ENCODE results near the gene LHB. TPM values are rescaled to one million over a fixed set of nuclear protein-coding genes. Genes with fewer than 3 reads are reported as not detected.

LHB gene
- total RNA-seq, 1 experiment from 2014 or later: not detected

- peaks cover 15 to 36% of the 10 kb centered on the region in 2 experiments for H3K4me1 Mint-ChIP-seq
- Histone ChIP-seq H2BK15ac (ENCODE audit: low read depth, low read length) (no peak overlapping the region), H3K14ac (ENCODE audit: insufficient read depth, low read length) (no peak overlapping the region; the same call in 1 of the 2 replicates), H2BK120ac (ENCODE audit: low read depth, low read length, poor library complexity, severe bottlenecking) (no peak overlapping the region), H3K79me2 (ENCODE audit: insufficient read depth, low read length) (no peaks in the 10 kb centered on the region), H3K9ac (ENCODE audit: extremely low read depth, insufficient read length, low read length) (no peak overlapping the region), H4K20me1 (ENCODE audit: control insufficient read depth, insufficient read depth, insufficient read length) (no peaks in the 10 kb centered on the region), H3K4me1 (ENCODE audit: insufficient read depth, low read length) (peaks cover 4% of the 10 kb centered on the region; the same call in 1 of the 2 replicates), H3K18ac (ENCODE audit: insufficient read length, low read depth, low read length) (no peak overlapping the region), H3K79me1 (ENCODE audit: insufficient read depth, low read depth, low read length, poor library complexity, severe bottlenecking) (no peaks in the 10 kb centered on the region), H3K27ac (ENCODE audit: insufficient read length, low read depth, low read length) (no peak overlapping the region), H3T11ph (ENCODE audit: low read length) (no peak overlapping the region), H3K56ac (ENCODE audit: insufficient read length, low read depth, low read length) (no peak overlapping the region), H2BK5ac (ENCODE audit: insufficient read length, low read length) (no peak overlapping the region), H2BK12ac (ENCODE audit: insufficient read length, low read depth, low read length) (no peak overlapping the region), H3K27me3 (ENCODE audit: insufficient read depth, low read length) (no peaks in the 10 kb centered on the region; the same call in 1 of the 2 replicates), H2BK20ac (ENCODE audit: low read depth, low read length, poor library complexity, severe bottlenecking) (no peak overlapping the region), H3K23me2 (ENCODE audit: insufficient read length, low read depth, low read length, poor library complexity, severe bottlenecking) (peaks cover 8% of the 10 kb centered on the region), H2AFZ (ENCODE audit: low read length) (no peak overlapping the region), H3K4ac (ENCODE audit: low read depth, low read length) (no peak overlapping the region), H4K91ac (ENCODE audit: insufficient read length, low read depth, low read length) (no peak overlapping the region), H4K8ac (replicated peaks; ENCODE audit: insufficient read length, low read depth, low read length) (no peak overlapping the region), H3K9me3 (ENCODE audit: control insufficient read depth, low read depth, low read length) (no peaks in the 10 kb centered on the region), H4K5ac (ENCODE audit: insufficient read length, low read depth, low read length) (no peak overlapping the region), H2AK5ac (ENCODE audit: insufficient read length, low read length) (no peak overlapping the region), H3K4me2 (ENCODE audit: insufficient read depth, insufficient read length, low read length) (peak overlapping the region; percentile 25), H3K23ac (ENCODE audit: insufficient read length, low read depth, low read length) (no peak overlapping the region)
- no CpG with 5 or more reads among the region's 62 CpGs for WGBS (ENCODE audit: extremely low coverage, insufficient read length, low lambda C conversion rate)
- peaks cover 8 to 35% (median 33%) of the 10 kb centered on the region in 3 experiments; a peak in 6 of 7 replicates for H3K36me3 Mint-ChIP-seq (ENCODE audit: insufficient read depth in 1 of 3, low read depth in 3 of 3)
- H3K9me3 Mint-ChIP-seq: peaks cover 0 to 1% of the 10 kb centered on the region in 2 experiments; a peak in 2 of 5 replicates
- TF ChIP-seq, protein P1, sequence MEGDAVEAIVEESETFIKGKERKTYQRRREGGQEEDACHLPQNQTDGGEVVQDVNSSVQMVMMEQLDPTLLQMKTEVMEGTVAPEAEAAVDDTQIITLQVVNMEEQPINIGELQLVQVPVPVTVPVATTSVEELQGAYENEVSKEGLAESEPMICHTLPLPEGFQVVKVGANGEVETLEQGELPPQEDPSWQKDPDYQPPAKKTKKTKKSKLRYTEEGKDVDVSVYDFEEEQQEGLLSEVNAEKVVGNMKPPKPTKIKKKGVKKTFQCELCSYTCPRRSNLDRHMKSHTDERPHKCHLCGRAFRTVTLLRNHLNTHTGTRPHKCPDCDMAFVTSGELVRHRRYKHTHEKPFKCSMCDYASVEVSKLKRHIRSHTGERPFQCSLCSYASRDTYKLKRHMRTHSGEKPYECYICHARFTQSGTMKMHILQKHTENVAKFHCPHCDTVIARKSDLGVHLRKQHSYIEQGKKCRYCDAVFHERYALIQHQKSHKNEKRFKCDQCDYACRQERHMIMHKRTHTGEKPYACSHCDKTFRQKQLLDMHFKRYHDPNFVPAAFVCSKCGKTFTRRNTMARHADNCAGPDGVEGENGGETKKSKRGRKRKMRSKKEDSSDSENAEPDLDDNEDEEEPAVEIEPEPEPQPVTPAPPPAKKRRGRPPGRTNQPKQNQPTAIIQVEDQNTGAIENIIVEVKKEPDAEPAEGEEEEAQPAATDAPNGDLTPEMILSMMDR (conservative IDR thresholded peaks at IDR 0.05): peak; percentile 42
- H3K27me3 Mint-ChIP-seq (ENCODE audit: low read depth): peaks cover 39% of the 10 kb centered on the region
- H3K4me3 Mint-ChIP-seq: peak overlapping the region; percentile 54 to 66; a peak in 4 of 5 replicates
- peak; percentile 75 for DNase-seq
- no peak overlapping the region for H3K27ac Mint-ChIP-seq
These were observed 918 bp upstream of the LHB start for GRCh38 chr19:49017666-49018351.
